Activated naive CD4-positive, alpha-beta T cell treated with anti-CD3 and anti-CD28 coated beads, Interleukin-2, amount 50 U/mL, for 72 hours (primary cell): ENCODE data around the gene TOMM22. TPM values are rescaled to one million over a fixed set of nuclear protein-coding genes. Genes with fewer than 3 reads are reported as not detected.

Source experiments
- total RNA-seq, 2 donors: library from RNA; stranded (reverse); gene quantifications; one replicate each; pipeline ENCODE4 v1.2.3, GENCODE V29; 2022

TOMM22 gene
- total RNA-seq, 2 donors from 2014 or later, result 116 to 120 TPM

Other genes with a start within 250 kb of the TOMM22 start
- not detected for gene KCNJ4, start 226.8 kb upstream of the TOMM22 start, total RNA-seq
- under 1 TPM; 0.59 to 0.89 TPM for gene KDELR3, start 213.9 kb upstream of the TOMM22 start, total RNA-seq
- gene DDX17, start 175.6 kb upstream of the TOMM22 start, total RNA-seq, result 100 to 1,000 TPM; 382 to 415 TPM
- gene DMC1, start 111.8 kb upstream of the TOMM22 start, total RNA-seq, result 10 to 100 TPM; 10.8 to 21.1 TPM
- gene FAM227A, start 25.6 kb upstream of the TOMM22 start, total RNA-seq, result 1 to 10 TPM in 1 of 2 donors, under 1 TPM in 1; 0.37 to 1.2 TPM
- gene CBY1, start 25.3 kb upstream of the TOMM22 start, total RNA-seq, result 10 to 100 TPM in 1 of 2 donors, 1 to 10 TPM in 1; 5.7 to 19.0 TPM
- 10 to 100 TPM; 70.0 to 79.0 TPM for gene JOSD1, start 19.0 kb downstream of the TOMM22 start, total RNA-seq
- gene GTPBP1, start 24.0 kb downstream of the TOMM22 start, total RNA-seq, result 100 to 1,000 TPM; 109 to 142 TPM
- 100 to 1,000 TPM; 142 to 241 TPM for gene SUN2, start 74.0 kb downstream of the TOMM22 start, total RNA-seq
- 1 to 10 TPM; 5.2 to 7.8 TPM for gene DNAL4, start 112.2 kb downstream of the TOMM22 start, total RNA-seq
- gene NPTXR, start 162.1 kb downstream of the TOMM22 start, total RNA-seq, result 1 to 10 TPM in 1 of 2 donors, under 1 TPM in 1; 0.75 to 1.1 TPM
- 10 to 100 TPM; 46.9 to 92.6 TPM for gene CBX6, start 190.3 kb downstream of the TOMM22 start, total RNA-seq